GM18517 (cell line): ENCODE results near the gene ADSL.
A peak's percentile ranks its signal among the peaks of the same experiment; 100 is the strongest.

ENCODE experiments used
- ATAC-seq: cut with Tn5 transposase; IDR thresholded peaks from one replicate; pipeline ENCODE4 v1.9.1; 2021; ENCODE audit warnings: mild to moderate bottlenecking, moderate library complexity; ENCODE audit not compliant: unreplicated experiment

ADSL gene

GRCh38 chr22:40326905-40327735, 19.2 kb upstream of the ADSL start:
- ATAC-seq = no peak

- no peak for ATAC-seq
Observed at GRCh38 chr22:40328546-40329456, 17.5 kb upstream of the ADSL start.

- no peak for ATAC-seq
Observed at GRCh38 chr22:40329466-40329865, 16.8 kb upstream of the ADSL start.

GRCh38 chr22:40330086-40330485, 16.2 kb upstream of the ADSL start:
- no peak for ATAC-seq

- ATAC-seq = no peak
Observed at GRCh38 chr22:40330615-40331014, 15.7 kb upstream of the ADSL start.

- ATAC-seq = no peak
Observed at GRCh38 chr22:40331706-40332105, 14.6 kb upstream of the ADSL start.

GRCh38 chr22:40332319-40332781, 13.9 kb upstream of the ADSL start:
- ATAC-seq = no peak

GRCh38 chr22:40334060-40334459, 12.2 kb upstream of the ADSL start:
- no peak for ATAC-seq

- no peak for ATAC-seq
Observed at GRCh38 chr22:40334899-40335298, 11.4 kb upstream of the ADSL start.

- ATAC-seq = no peak
Observed at GRCh38 chr22:40335358-40335757, 10.9 kb upstream of the ADSL start.

GRCh38 chr22:40340044-40340443, 6.3 kb upstream of the ADSL start:
- no peak for ATAC-seq

GRCh38 chr22:40341604-40342003, 4.7 kb upstream of the ADSL start:
- ATAC-seq = no peak

- ATAC-seq = no peak
Observed at GRCh38 chr22:40342521-40342920, 3.8 kb upstream of the ADSL start.

- ATAC-seq = no peak
Observed at GRCh38 chr22:40345271-40345670, 1.0 kb upstream of the ADSL start.

- ATAC-seq = peak; percentile 17
Observed at GRCh38 chr22:40345815-40346184, 500 bp upstream of the ADSL start.

GRCh38 chr22:40347300-40347699, 1.0 kb downstream of the ADSL start:
- ATAC-seq = no peak

- no peak for ATAC-seq
Observed at GRCh38 chr22:40348025-40348658, 1.8 kb downstream of the ADSL start.

- ATAC-seq = no peak
Observed at GRCh38 chr22:40352763-40353162, 6.5 kb downstream of the ADSL start.

GRCh38 chr22:40361100-40361499, 14.8 kb downstream of the ADSL start:
- ATAC-seq = no peak

- no peak for ATAC-seq
Observed at GRCh38 chr22:40363059-40363458, 16.8 kb downstream of the ADSL start.

- no peak for ATAC-seq
Observed at GRCh38 chr22:40364431-40364830, 18.1 kb downstream of the ADSL start.
